Measurements from ENCODE around the gene GALNT9. TPM values are rescaled to one million over a fixed set of nuclear protein-coding genes. Genes with fewer than 3 reads are reported as not detected.

Gene GALNT9
- total RNA-seq, 1 experiment from 2014 or later, result 0.44 TPM

DNA sequence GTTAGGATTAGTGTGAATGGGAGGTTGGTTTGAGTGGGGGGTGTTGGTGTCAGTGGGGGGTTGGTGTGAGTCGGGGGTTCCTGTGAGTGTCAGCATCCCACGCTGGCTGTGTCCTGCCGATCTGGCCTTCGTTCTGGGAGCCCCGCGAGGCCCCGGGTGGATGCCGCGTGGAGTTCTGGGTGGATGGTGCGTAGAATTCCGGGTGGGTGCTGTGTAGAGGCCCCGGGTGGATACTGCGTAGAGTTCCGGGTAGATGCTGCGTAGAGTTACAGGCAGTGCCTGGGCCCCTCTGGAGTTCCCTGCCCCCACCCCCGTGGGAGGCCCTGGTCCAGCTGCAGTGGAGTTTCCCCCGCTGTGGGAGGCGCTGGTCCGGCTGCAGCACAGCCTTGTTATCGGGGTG is 176.4 kb downstream of the GALNT9 start:
- ATAC-seq (no peak), DNase-seq (no peak)
- no peaks in the 10 kb centered on the region for H4K20me1 ChIP-seq (ENCODE audit: low read length)
- H3K4me1 ChIP-seq (ENCODE audit: insufficient read depth, low read length), result no peaks in the 10 kb centered on the region
- CTCF ChIA-PET, result interaction anchor here (1.4 kb wide), 1 partner anchor 132 kb away, joined by 9 read pairs; no protein-coding TSS in a partner anchor
- no peak overlapping the region for H3K27ac ChIP-seq (ENCODE audit: low read length)
- H3K9ac ChIP-seq (ENCODE audit: low read length), result no peak overlapping the region
- peaks cover 4% of the 10 kb centered on the region for H3K79me2 ChIP-seq (ENCODE audit: low read length)
- H3F3A ChIP-seq (ENCODE audit: low read length, unreplicated experiment), result peaks cover 13% of the 10 kb centered on the region
- H3K9me2 ChIP-seq (replicated peaks; ENCODE audit: low read length), result no peaks in the 10 kb centered on the region
- BruUV-seq (replicated peaks), result no TSS peak
- no peak overlapping the region for H3K4me2 ChIP-seq (ENCODE audit: low read length)
- no peak overlapping the region for H3K4me3 ChIP-seq (ENCODE audit: low read length)
- no peaks in the 10 kb centered on the region for H3K27me3 ChIP-seq (ENCODE audit: low read length)
- H2AFZ ChIP-seq (ENCODE audit: low read length), result no peak overlapping the region
- TF ChIP-seq EZH2phosphoT487 (IDR thresholded peaks at IDR 0.05; ENCODE audit: borderline replicate concordance, low read length) (no peak), EZH2 (IDR thresholded peaks at IDR 0.05; ENCODE audit: low read length, unreplicated experiment) (no peak)
- TF ChIP-seq, protein P1, sequence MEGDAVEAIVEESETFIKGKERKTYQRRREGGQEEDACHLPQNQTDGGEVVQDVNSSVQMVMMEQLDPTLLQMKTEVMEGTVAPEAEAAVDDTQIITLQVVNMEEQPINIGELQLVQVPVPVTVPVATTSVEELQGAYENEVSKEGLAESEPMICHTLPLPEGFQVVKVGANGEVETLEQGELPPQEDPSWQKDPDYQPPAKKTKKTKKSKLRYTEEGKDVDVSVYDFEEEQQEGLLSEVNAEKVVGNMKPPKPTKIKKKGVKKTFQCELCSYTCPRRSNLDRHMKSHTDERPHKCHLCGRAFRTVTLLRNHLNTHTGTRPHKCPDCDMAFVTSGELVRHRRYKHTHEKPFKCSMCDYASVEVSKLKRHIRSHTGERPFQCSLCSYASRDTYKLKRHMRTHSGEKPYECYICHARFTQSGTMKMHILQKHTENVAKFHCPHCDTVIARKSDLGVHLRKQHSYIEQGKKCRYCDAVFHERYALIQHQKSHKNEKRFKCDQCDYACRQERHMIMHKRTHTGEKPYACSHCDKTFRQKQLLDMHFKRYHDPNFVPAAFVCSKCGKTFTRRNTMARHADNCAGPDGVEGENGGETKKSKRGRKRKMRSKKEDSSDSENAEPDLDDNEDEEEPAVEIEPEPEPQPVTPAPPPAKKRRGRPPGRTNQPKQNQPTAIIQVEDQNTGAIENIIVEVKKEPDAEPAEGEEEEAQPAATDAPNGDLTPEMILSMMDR (conservative IDR thresholded peaks at IDR 0.05; ENCODE audit: low read depth, low read length), result no peak
- POLR2A ChIA-PET (ENCODE audit: unreplicated experiment), result no interaction called here
- intact Hi-C loops (cut with micrococcal nuclease), result no loop called here
- H3K36me3 ChIP-seq (ENCODE audit: low read depth, low read length), result peaks cover 30% of the 10 kb centered on the region
- H3K9me3 ChIP-seq (ENCODE audit: low read length), result 0 out of 2 replicates have a peak, but pooled peaks cover 7% of the 10 kb centered on the region

DNA sequence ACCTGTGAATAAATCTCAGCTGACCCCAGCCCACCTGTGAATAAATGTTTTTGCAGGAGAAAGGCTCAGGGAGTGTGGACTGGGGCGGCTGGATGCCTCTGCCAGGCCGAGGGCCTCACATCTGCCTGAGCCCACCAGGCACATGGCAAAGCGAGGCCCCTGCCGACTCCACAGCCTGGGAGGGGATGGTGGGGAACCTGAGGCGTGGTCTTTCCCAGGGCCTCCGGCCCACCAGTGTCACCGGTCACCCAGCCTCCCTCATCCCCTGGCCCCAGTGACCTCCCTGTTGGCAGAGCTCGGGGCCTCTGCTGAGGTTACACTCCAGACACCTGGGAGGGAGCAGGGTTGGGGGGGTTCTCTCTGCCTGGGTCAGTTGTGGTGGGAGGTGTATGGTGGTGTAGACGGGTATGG is 177.0 kb downstream of the GALNT9 start:
- Histone ChIP-seq H3F3A (ENCODE audit: low read length, unreplicated experiment) (peaks cover 13% of the 10 kb centered on the region), H3K27ac (ENCODE audit: low read length) (no peak overlapping the region), H4K20me1 (ENCODE audit: low read length) (no peaks in the 10 kb centered on the region), H3K9me3 (ENCODE audit: low read length) (0 out of 2 replicates have a peak, but pooled peaks cover 7% of the 10 kb centered on the region), H3K79me2 (ENCODE audit: low read length) (peaks cover 10% of the 10 kb centered on the region), H3K9me2 (replicated peaks; ENCODE audit: low read length) (no peaks in the 10 kb centered on the region), H3K4me3 (ENCODE audit: low read length) (no peak overlapping the region), H3K4me1 (ENCODE audit: insufficient read depth, low read length) (no peaks in the 10 kb centered on the region), H3K9ac (ENCODE audit: low read length) (no peak overlapping the region), H3K36me3 (ENCODE audit: low read depth, low read length) (peaks cover 28% of the 10 kb centered on the region), H3K4me2 (ENCODE audit: low read length) (no peak overlapping the region), H2AFZ (ENCODE audit: low read length) (no peak overlapping the region), H3K27me3 (ENCODE audit: low read length) (no peaks in the 10 kb centered on the region)
- ATAC-seq, result no peak
- no peak for DNase-seq
- no peak for TF ChIP-seq EZH2 (IDR thresholded peaks at IDR 0.05; ENCODE audit: low read length, unreplicated experiment)
- no peak for TF ChIP-seq EZH2phosphoT487 (IDR thresholded peaks at IDR 0.05; ENCODE audit: borderline replicate concordance, low read length)
- TF ChIP-seq, protein P1 (conservative IDR thresholded peaks at IDR 0.05; ENCODE audit: low read depth, low read length), result no peak
- BruUV-seq (replicated peaks), result no TSS peak
- intact Hi-C loops (cut with micrococcal nuclease), result no loop called here
- POLR2A ChIA-PET (ENCODE audit: unreplicated experiment), result no interaction called here
- CTCF ChIA-PET, result no interaction called here

DNA sequence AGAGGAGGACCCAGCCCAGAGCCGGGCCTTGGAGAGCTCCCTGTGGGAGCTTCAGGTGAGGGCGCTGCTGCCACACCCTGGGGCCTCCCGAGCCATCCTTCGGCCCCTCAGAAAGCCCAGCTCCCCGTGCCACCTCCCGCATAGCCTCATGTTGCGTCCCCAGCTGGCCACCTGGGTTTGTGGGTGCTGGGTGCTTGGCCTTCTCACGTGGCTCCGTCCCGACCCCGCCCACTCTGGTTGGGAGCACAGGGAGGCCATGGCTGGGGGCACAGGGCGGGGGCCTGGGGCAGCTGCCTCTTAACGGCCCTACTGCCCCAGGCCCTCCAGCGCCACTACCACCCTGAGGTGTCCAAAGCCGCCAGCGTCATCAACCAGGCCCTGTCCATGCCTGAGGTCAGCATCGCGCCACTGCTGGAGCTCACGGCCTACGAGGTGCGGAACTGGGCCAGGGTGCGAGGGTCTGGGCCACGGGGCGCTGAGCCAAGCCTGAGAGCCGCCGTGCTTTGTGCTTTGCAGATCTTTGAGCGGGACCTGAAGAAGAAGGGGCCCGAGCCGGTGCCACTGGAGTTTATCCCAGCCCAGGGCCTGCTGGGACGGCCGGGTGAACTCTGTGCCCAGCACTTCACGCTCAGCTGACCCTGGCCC is 177.5 kb downstream of the GALNT9 start:
- H3K4me3 ChIP-seq (ENCODE audit: low read length), result no peak overlapping the region
- ChIA-PET POLR2A (ENCODE audit: unreplicated experiment) (no interaction called here), CTCF (no interaction called here)
- peaks cover 22% of the 10 kb centered on the region for H3K36me3 ChIP-seq (ENCODE audit: low read depth, low read length)
- H3K27me3 ChIP-seq (ENCODE audit: low read length), result no peaks in the 10 kb centered on the region
- no peak for ATAC-seq
- H3K27ac ChIP-seq (ENCODE audit: low read length), result no peak overlapping the region
- H4K20me1 ChIP-seq (ENCODE audit: low read length), result no peaks in the 10 kb centered on the region
- H3K4me2 ChIP-seq (ENCODE audit: low read length), result no peak overlapping the region
- no peak for DNase-seq
- H3K79me2 ChIP-seq (ENCODE audit: low read length), result peaks cover 15% of the 10 kb centered on the region
- no peak overlapping the region for H2AFZ ChIP-seq (ENCODE audit: low read length)
- H3K4me1 ChIP-seq (ENCODE audit: insufficient read depth, low read length), result no peaks in the 10 kb centered on the region
- peaks cover 11% of the 10 kb centered on the region for H3F3A ChIP-seq (ENCODE audit: low read length, unreplicated experiment)
- no TSS peak for BruUV-seq (replicated peaks)
- intact Hi-C loops (cut with micrococcal nuclease), result no loop called here
- 0 out of 2 replicates have a peak, but pooled peaks cover 3% of the 10 kb centered on the region for H3K9me3 ChIP-seq (ENCODE audit: low read length)
- no peak overlapping the region for H3K9ac ChIP-seq (ENCODE audit: low read length)
- TF ChIP-seq EZH2 (IDR thresholded peaks at IDR 0.05; ENCODE audit: low read length, unreplicated experiment) (no peak), EZH2phosphoT487 (IDR thresholded peaks at IDR 0.05; ENCODE audit: borderline replicate concordance, low read length) (no peak)
- TF ChIP-seq, protein P1 (conservative IDR thresholded peaks at IDR 0.05; ENCODE audit: low read depth, low read length), result no peak
- no peaks in the 10 kb centered on the region for H3K9me2 ChIP-seq (replicated peaks; ENCODE audit: low read length)
